AG10803 (cell line): ENCODE measurements around the gene SYNPO2.
"Not testable (repeated sequence)": the region's sequence is repeated elsewhere in the genome, so short reads cannot be mapped to it uniquely, and the experiment has no call there.

Source experiments
- DNase-seq: peaks from one replicate; pipeline ENCODE4 v3.0.0; 2010; ENCODE audit warnings: low read depth
- H3K4me3 ChIP-seq: 2 replicates; pipeline ENCODE4 v1.5.1; 2011; ENCODE audit warnings: mild to moderate bottlenecking, low read length, control low read depth
- TF ChIP-seq, protein P1 (sequence below): conservative IDR thresholded peaks from 2 replicates; pipeline ENCODE4 v1.5.1; 2011; ENCODE audit warnings: mild to moderate bottlenecking, low read length, control low read depth, inconsistent platforms

SYNPO2 gene

DNA sequence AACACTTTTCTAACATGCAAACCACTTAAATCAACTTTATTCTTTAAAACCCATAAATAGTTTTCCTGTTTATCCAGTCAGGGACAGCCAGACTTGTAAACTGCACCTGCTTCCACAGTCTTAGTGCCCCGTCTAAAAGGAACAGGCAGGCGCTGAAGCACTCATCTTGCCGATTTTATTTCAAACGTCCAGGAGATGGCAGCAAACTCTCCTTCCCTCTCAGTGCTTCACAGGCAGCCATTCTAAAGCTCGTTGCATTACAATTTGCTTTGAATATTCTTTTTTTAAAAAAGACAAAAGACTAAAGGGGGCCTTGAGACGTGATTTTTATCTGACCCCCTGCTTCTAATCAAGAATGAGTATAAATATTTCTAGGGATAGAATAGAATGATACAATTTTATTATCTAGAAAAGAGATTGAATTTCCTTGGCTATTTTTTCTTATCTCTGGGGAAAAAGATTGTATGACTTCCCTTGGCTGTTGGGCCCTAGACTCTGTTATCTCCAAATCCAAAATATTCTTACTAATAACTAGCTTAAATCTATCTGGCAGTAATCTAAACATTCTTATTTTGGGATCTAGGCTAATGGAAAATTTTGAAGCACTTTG lies 153.4 kb downstream of the SYNPO2 start:
- TF ChIP-seq, protein P1, sequence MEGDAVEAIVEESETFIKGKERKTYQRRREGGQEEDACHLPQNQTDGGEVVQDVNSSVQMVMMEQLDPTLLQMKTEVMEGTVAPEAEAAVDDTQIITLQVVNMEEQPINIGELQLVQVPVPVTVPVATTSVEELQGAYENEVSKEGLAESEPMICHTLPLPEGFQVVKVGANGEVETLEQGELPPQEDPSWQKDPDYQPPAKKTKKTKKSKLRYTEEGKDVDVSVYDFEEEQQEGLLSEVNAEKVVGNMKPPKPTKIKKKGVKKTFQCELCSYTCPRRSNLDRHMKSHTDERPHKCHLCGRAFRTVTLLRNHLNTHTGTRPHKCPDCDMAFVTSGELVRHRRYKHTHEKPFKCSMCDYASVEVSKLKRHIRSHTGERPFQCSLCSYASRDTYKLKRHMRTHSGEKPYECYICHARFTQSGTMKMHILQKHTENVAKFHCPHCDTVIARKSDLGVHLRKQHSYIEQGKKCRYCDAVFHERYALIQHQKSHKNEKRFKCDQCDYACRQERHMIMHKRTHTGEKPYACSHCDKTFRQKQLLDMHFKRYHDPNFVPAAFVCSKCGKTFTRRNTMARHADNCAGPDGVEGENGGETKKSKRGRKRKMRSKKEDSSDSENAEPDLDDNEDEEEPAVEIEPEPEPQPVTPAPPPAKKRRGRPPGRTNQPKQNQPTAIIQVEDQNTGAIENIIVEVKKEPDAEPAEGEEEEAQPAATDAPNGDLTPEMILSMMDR = peak; percentile 79
- H3K4me3 ChIP-seq = no peak overlapping the region
- DNase-seq = peak; percentile 77

DNA sequence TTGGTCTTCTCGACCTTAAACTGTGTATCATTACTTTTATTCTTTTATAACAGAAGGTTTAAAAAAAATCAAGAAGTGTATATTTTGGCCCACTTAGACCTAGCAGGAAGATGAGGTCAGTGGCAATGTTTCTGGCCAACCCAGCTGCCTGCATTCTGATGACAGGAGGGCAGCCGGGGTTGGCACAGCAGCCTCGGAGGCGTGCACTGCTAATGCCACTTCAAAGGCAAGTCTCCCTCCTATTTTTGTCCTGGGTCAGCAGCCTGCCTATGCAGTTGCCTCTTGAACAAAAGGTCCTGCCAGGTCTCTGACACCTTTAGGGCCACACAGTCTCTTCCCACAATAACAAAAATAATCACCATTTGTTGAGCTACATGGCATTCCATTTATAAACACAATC lies 157.6 kb downstream of the SYNPO2 start:
- no peak for DNase-seq
- H3K4me3 ChIP-seq = no peak overlapping the region
- TF ChIP-seq, protein P1 = no peak

DNA sequence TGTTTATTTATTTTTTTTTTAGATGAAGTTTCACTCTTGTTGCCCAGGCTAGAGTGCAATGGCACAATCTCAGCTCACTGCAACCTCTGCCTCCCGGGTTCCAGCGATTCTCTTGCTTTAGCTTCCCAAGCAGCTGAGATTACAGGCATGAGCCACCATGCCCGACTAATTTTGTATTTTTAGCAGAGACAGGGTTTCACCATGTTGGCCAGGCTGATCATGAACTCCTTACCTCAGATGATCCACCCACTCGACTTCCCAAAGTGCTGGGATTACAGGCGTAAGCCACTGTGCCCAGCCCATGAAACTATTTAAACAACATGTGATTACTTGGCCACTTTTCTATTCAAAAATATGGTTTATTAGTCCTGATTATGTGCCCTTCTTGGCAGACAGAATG lies 158.4 kb downstream of the SYNPO2 start:
- not testable (repeated sequence) for DNase-seq, H3K4me3 ChIP-seq

DNA sequence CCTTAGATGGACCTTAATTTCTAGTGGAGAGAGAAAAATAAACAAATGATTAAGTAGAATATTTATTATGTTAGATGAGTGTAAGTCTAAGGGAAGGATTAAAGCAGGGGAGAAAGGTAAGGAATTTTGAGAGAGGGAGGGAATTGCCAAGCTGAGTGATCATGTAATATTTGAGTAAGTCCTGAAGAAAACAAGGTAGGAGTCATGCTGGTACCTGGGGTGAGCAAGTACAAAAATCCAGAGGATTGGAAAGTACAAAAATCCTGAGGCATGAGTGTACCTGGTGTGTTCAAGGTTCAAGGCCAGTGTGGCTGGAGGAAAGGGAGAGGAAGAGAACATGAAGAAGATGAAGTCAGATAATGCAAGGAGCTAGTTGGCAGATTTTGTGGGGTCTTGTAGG lies 159.8 kb downstream of the SYNPO2 start:
- no peak for DNase-seq
- TF ChIP-seq, protein P1 = no peak

DNA sequence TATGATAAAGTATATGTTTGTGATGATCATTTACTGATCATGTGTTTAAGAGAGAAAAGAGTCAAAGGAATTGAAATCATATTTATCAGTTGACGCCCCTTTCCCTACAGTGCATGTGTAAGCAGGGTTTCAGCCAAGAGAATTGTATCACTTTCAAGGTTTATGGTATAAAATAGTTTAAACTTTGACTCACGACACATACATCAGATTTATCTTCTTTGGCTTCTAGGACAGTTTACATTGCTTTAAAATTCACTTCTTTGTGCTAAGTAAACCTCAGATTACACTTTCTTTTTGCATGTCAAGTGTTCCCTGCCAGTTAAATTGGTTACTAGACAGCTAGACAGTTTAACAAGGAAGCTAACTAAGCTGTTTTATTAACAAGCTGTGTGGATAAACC lies 160.7 kb downstream of the SYNPO2 start:
- DNase-seq = no peak
- no peak overlapping the region for H3K4me3 ChIP-seq
- TF ChIP-seq, protein P1 = no peak

More for the DNA sequence above, 159.8 kb downstream of the SYNPO2 start:
- H3K4me3 ChIP-seq = no peak overlapping the region

DNA sequence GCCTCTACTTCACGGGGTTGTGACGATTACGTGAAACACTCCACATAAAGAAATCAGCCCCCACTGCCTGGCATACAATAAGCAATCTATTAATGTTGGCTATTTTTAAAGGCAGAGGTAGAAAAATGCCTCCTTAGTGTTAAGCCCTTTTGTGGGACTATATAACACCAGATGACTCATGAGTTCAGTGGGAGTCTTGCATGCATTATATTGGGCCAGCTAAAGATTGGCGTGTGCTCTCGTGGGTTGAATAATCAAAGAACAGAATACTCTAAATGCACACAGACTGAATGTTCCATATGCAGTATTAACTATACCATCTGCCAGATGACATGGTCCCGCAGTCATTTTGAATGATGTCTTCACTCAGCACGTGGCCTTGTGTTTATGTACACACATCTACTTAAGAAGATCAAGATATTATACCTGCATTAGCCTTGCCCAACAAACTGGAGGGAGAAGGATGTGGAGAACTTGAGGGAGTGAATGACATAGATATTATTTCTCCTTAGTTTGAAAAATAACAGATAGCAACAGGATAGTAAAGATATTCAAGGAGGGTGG lies 162.0 kb downstream of the SYNPO2 start:
- TF ChIP-seq, protein P1 = no peak
- DNase-seq = no peak
- no peak overlapping the region for H3K4me3 ChIP-seq

DNA sequence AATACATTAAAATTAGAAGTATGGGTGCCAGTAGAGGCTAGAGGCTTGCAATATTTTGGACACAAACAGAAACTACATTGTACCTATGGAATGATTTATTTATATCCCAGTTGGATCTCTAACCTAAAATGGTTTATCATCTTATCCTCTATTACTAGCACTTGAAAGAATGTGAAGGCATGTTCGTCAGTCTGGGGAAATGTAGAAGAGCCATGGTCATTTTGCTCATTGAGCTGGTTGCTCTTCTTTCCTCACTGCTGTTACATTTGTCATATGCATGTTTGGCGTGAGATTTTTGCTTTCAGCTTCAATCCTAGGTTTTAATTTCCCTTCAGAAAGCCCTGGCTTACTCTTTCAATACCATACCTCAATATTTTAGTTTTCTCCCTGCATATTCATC lies 164.6 kb downstream of the SYNPO2 start:
- TF ChIP-seq, protein P1 = no peak
- no peak for DNase-seq
- H3K4me3 ChIP-seq = no peak overlapping the region
